Activated naive CD4-positive, alpha-beta T cell treated with anti-CD3 and anti-CD28 coated beads, Interleukin-2, amount 50 U/mL, for 24 hours (primary cell): ENCODE results near the gene ZNF430.
"Not testable (repeated sequence)": the region's sequence is repeated elsewhere in the genome, so short reads cannot be mapped to it uniquely, and the experiment has no call there.

Experiments used
- H3K27ac Mint-ChIP-seq: one replicate; pipeline ENCODE4 v1.8.0; 2021; ENCODE audit warnings: mild to moderate bottlenecking, mixed read lengths
- H3K27me3 Mint-ChIP-seq: one replicate; pipeline ENCODE4 v1.8.0; 2021; ENCODE audit warnings: mixed read lengths
- H3K36me3 Mint-ChIP-seq: one replicate; pipeline ENCODE4 v1.8.0; 2021; ENCODE audit warnings: mixed read lengths
- H3K4me1 Mint-ChIP-seq: one replicate; pipeline ENCODE4 v1.8.0; 2021; ENCODE audit warnings: mixed read lengths
- H3K4me3 Mint-ChIP-seq: one replicate; pipeline ENCODE4 v1.8.0; 2021; ENCODE audit warnings: mild to moderate bottlenecking, mixed read lengths
- H3K9me3 Mint-ChIP-seq: one replicate; pipeline ENCODE4 v1.8.0; 2021; ENCODE audit warnings: mixed read lengths

ZNF430 gene

GRCh38 chr19:21020298-21021227 lies at the start of gene ZNF430:
ZNF430 (plus strand) TSS chr19:21020657; CDS start chr19:21020801, 144 bp downstream.
- H3K9me3 Mint-ChIP-seq, result no peaks in the 10 kb centered on the region
- H3K27me3 Mint-ChIP-seq, result no peaks in the 10 kb centered on the region
- H3K4me1 Mint-ChIP-seq, result peaks cover 48% of the 10 kb centered on the region
- H3K27ac Mint-ChIP-seq, result peak within 1 kb of the TSS; percentile 99
- H3K4me3 Mint-ChIP-seq, result peak within 1 kb of the TSS; percentile 100
- H3K36me3 Mint-ChIP-seq, result peaks cover 18% of the 10 kb centered on the region

GRCh38 chr19:20992788-20993187 lies 27.7 kb upstream of the ZNF430 start:
- H3K27me3 Mint-ChIP-seq, H3K36me3 Mint-ChIP-seq, H3K4me1 Mint-ChIP-seq, H3K27ac Mint-ChIP-seq, H3K4me3 Mint-ChIP-seq: not testable (repeated sequence)
- peaks cover 20% of the 10 kb centered on the region for H3K9me3 Mint-ChIP-seq

GRCh38 chr19:20999731-21000352 lies 20.6 kb upstream of the ZNF430 start:
- Mint-ChIP-seq H3K4me1 (peaks cover 12% of the 10 kb centered on the region), H3K9me3 (no peaks in the 10 kb centered on the region), H3K27ac (no peak overlapping the region), H3K27me3 (no peaks in the 10 kb centered on the region), H3K4me3 (peak overlapping the region; percentile 90), H3K36me3 (no peaks in the 10 kb centered on the region)

- not testable (repeated sequence) for H3K9me3 Mint-ChIP-seq
These were observed 781 bp downstream of the ZNF430 start for GRCh38 chr19:21021238-21021637.

GRCh38 chr19:21022996-21023395 lies 2.5 kb downstream of the ZNF430 start:
- H3K36me3 Mint-ChIP-seq, result peaks cover 36% of the 10 kb centered on the region
- no peaks in the 10 kb centered on the region for H3K9me3 Mint-ChIP-seq
- peak overlapping the region; percentile 80 for H3K27ac Mint-ChIP-seq
- peaks cover 70% of the 10 kb centered on the region for H3K4me1 Mint-ChIP-seq
- H3K27me3 Mint-ChIP-seq, result no peaks in the 10 kb centered on the region
- H3K4me3 Mint-ChIP-seq, result peak overlapping the region; percentile 100

More at GRCh38 chr19:21021238-21021637, 781 bp downstream of the ZNF430 start:
- Mint-ChIP-seq H3K4me3 (peak overlapping the region; percentile 100), H3K36me3 (peaks cover 23% of the 10 kb centered on the region), H3K4me1 (peaks cover 55% of the 10 kb centered on the region), H3K27ac (peak overlapping the region; percentile 99)
- H3K27me3 Mint-ChIP-seq, result not testable (repeated sequence)

GRCh38 chr19:21023901-21024300 lies 3.4 kb downstream of the ZNF430 start:
- H3K27me3 Mint-ChIP-seq, result no peaks in the 10 kb centered on the region
- peaks cover 39% of the 10 kb centered on the region for H3K36me3 Mint-ChIP-seq
- peak overlapping the region; percentile 94 for H3K27ac Mint-ChIP-seq
- peaks cover 79% of the 10 kb centered on the region for H3K4me1 Mint-ChIP-seq
- H3K4me3 Mint-ChIP-seq, result peak overlapping the region; percentile 100
- no peaks in the 10 kb centered on the region for H3K9me3 Mint-ChIP-seq

- H3K9me3 Mint-ChIP-seq, result no peaks in the 10 kb centered on the region
- peak overlapping the region; percentile 11 for H3K4me3 Mint-ChIP-seq
- H3K4me1 Mint-ChIP-seq, result peaks cover 72% of the 10 kb centered on the region
- H3K27ac Mint-ChIP-seq, result peak overlapping the region; percentile 86
- H3K27me3 Mint-ChIP-seq, result no peaks in the 10 kb centered on the region
- peaks cover 41% of the 10 kb centered on the region for H3K36me3 Mint-ChIP-seq
These were observed 8.5 kb downstream of the ZNF430 start for GRCh38 chr19:21028969-21029268.

- Mint-ChIP-seq H3K4me3 (no peak overlapping the region), H3K27me3 (no peaks in the 10 kb centered on the region), H3K27ac (no peak overlapping the region), H3K4me1 (peaks cover 48% of the 10 kb centered on the region), H3K9me3 (peaks cover 33% of the 10 kb centered on the region), H3K36me3 (peaks cover 69% of the 10 kb centered on the region)
These were observed 24.6 kb downstream of the ZNF430 start for GRCh38 chr19:21045028-21045427.

GRCh38 chr19:21046489-21046888 lies 26.0 kb downstream of the ZNF430 start:
- peaks cover 62% of the 10 kb centered on the region for H3K36me3 Mint-ChIP-seq
- no peak overlapping the region for H3K27ac Mint-ChIP-seq
- H3K27me3 Mint-ChIP-seq, result no peaks in the 10 kb centered on the region
- H3K4me3 Mint-ChIP-seq, result no peak overlapping the region
- H3K9me3 Mint-ChIP-seq, result peaks cover 33% of the 10 kb centered on the region
- H3K4me1 Mint-ChIP-seq, result peaks cover 43% of the 10 kb centered on the region

GRCh38 chr19:21047716-21048115 lies 27.3 kb downstream of the ZNF430 start:
- no peaks in the 10 kb centered on the region for H3K27me3 Mint-ChIP-seq
- H3K36me3 Mint-ChIP-seq, result peaks cover 66% of the 10 kb centered on the region
- peaks cover 43% of the 10 kb centered on the region for H3K4me1 Mint-ChIP-seq
- H3K27ac Mint-ChIP-seq, result no peak overlapping the region
- no peak overlapping the region for H3K4me3 Mint-ChIP-seq
- H3K9me3 Mint-ChIP-seq, result peaks cover 40% of the 10 kb centered on the region

- peaks cover 51% of the 10 kb centered on the region for H3K36me3 Mint-ChIP-seq
These were observed 32.4 kb downstream of the ZNF430 start for GRCh38 chr19:21052902-21053301.

GRCh38 chr19:21065336-21065735 lies 44.9 kb downstream of the ZNF430 start:
- Mint-ChIP-seq H3K4me1 (no peaks in the 10 kb centered on the region), H3K36me3 (peaks cover 26% of the 10 kb centered on the region), H3K9me3 (peaks cover 5% of the 10 kb centered on the region), H3K27me3 (no peaks in the 10 kb centered on the region), H3K27ac (no peak overlapping the region), H3K4me3 (no peak overlapping the region)

More at GRCh38 chr19:21052902-21053301, 32.4 kb downstream of the ZNF430 start:
- H3K4me3 Mint-ChIP-seq, result no peak overlapping the region
- no peaks in the 10 kb centered on the region for H3K27me3 Mint-ChIP-seq
- no peak overlapping the region for H3K27ac Mint-ChIP-seq
- H3K9me3 Mint-ChIP-seq, result peaks cover 22% of the 10 kb centered on the region
- no peaks in the 10 kb centered on the region for H3K4me1 Mint-ChIP-seq

- H3K4me3 Mint-ChIP-seq, result peak within 1 kb of the TSS; percentile 99
- H3K4me1 Mint-ChIP-seq, result peaks cover 25% of the 10 kb centered on the region
- no peaks in the 10 kb centered on the region for H3K27me3 Mint-ChIP-seq
- no peaks in the 10 kb centered on the region for H3K9me3 Mint-ChIP-seq
- H3K36me3 Mint-ChIP-seq, result peaks cover 13% of the 10 kb centered on the region
- peak within 1 kb of the TSS; percentile 88 for H3K27ac Mint-ChIP-seq
These were observed 61.8 kb downstream of the ZNF430 start, which contains the start of gene ZNF714 for GRCh38 chr19:21082011-21082975. ZNF714 (plus strand) TSS chr19:21082203; CDS start chr19:21098269, 16,066 bp downstream.

- Mint-ChIP-seq H3K27ac (no peak overlapping the region), H3K9me3 (no peaks in the 10 kb centered on the region), H3K4me1 (peaks cover 25% of the 10 kb centered on the region), H3K27me3 (no peaks in the 10 kb centered on the region), H3K36me3 (peaks cover 10% of the 10 kb centered on the region), H3K4me3 (no peak overlapping the region)
These were observed 63.9 kb downstream of the ZNF430 start for GRCh38 chr19:21084343-21084742.

GRCh38 chr19:21087871-21088270 lies 67.4 kb downstream of the ZNF430 start:
- Mint-ChIP-seq H3K27me3 (no peaks in the 10 kb centered on the region), H3K4me1 (peaks cover 16% of the 10 kb centered on the region), H3K27ac (no peak overlapping the region), H3K36me3 (peaks cover 11% of the 10 kb centered on the region), H3K9me3 (no peaks in the 10 kb centered on the region), H3K4me3 (no peak overlapping the region)
